Stimulated activated CD8-positive, alpha-beta memory T cell treated with anti-CD3 and anti-CD28 coated beads, Interleukin-4, amount 100 ng/mL, for 1 hour (primary cell): ENCODE data around the gene ZNF14.
"Not testable (repeated sequence)": the region's sequence is repeated elsewhere in the genome, so short reads cannot be mapped to it uniquely, and the experiment has no call there.

ENCODE experiments used
- DNase-seq, 2 donors: peaks; one replicate each; pipeline ENCODE4 v3.0.0-alpha.2; 2020; ENCODE audit warnings: low read depth in 2 of 2, low spot score in 1 of 2

The ZNF14 gene

DNA sequence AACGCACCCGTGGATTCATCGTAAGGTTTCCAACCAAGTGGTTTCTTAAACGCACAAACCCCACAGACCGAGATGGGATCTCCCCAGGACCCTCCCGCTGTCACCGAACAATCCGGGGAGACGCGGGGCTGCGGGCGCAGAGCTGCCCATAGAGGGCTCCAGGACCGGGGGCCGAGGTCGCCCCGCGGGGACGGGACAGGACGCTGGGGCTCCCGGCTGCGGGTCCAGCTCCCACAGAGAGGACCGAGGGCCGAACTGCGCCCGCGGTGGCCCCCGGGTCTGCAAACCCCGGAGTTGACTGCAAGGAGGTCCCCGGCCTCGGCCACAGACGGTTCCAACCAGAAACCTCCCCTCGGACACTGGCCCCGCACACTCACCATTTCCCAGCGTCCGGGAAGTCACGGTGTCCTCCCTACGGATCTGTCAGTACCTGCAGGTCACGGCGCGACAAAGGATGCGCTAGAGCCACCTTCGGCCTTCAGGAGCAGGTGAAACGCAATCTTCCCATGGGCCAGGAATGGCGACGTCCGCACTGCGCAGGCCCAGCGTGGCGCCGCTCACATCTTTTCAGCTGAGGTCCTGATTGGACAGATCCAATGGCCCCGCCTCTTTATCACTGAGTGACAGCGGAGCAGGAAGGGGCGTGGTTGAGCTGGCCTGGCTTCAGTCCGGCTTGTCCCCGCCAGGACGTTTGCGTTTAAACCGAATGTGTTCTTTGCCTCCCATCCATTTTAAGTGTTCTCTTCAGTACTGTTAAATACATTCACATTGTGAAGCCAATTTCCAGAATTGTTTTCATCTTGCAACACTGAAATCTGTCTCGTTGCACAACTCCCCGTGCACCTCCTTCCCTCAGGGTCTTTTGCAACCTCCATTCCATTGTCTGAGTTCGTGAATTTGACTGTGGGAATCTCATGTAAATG, at the start of gene ZNF14:
TSS of gene ZNF14 (minus strand) at position 534 of the 923 bp plus-strand sequence. CDS start at position 380, 154 bp downstream.
- peak; percentile 72 to 83 for DNase-seq

DNA sequence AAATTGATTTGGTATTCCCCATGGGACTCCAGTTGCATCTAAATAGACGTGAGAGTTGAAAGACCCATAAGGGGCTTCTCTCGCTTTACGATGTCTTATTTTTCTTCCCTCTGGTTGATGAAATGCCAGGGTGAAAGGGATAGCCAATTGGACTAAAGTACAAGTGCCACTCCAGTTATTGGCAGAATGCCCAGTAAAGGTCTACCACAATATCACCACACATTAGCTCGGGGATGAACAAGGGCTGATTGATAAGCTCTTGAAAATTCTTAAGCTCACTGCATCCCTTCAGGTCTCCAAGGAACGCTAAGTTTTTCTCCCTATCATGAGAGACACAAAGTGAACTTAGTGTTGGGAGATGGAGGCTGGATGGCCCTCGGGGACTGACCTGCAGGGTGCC, 48.9 kb upstream of the ZNF14 start:
- DNase-seq, result not testable (repeated sequence)

DNA sequence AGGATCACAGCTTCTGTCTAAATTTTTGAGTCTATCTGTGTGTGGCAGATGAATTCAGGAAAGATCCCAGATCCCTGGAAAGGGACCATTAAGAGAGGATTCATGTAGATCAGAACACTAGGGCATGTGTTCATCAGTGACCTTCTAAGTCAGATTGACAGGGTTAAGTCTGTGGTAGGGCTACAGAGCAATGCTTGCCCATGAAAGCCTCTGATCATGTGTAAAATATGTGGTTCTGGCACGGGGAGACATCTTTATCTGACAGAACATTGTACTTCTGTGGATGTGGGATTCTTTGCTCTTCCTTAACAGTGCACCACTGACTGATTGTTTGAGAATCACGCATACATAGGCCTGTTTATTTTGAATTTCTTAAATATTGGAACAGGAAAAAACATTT, 45.8 kb upstream of the ZNF14 start:
- no peak for DNase-seq

DNA sequence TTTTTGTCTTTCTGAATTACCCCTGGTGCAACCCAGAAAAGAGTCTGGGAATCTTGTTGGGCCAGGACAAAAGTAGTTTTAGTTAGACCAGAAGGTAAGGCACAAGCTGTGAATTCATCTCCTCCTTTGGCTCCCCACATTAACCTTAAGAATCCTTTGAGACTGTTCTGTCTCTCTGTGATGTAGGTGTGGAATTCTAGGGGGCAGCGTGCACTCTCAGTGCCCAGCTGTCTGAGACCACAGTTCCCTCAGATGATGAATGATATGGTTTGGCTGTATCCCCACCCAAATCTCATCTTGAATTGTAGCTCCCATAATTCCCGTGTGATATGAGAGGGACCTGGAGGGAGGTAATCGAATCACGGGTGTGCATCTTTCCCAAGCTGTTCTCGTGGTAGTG, 44.8 kb upstream of the ZNF14 start:
- no peak for DNase-seq

DNA sequence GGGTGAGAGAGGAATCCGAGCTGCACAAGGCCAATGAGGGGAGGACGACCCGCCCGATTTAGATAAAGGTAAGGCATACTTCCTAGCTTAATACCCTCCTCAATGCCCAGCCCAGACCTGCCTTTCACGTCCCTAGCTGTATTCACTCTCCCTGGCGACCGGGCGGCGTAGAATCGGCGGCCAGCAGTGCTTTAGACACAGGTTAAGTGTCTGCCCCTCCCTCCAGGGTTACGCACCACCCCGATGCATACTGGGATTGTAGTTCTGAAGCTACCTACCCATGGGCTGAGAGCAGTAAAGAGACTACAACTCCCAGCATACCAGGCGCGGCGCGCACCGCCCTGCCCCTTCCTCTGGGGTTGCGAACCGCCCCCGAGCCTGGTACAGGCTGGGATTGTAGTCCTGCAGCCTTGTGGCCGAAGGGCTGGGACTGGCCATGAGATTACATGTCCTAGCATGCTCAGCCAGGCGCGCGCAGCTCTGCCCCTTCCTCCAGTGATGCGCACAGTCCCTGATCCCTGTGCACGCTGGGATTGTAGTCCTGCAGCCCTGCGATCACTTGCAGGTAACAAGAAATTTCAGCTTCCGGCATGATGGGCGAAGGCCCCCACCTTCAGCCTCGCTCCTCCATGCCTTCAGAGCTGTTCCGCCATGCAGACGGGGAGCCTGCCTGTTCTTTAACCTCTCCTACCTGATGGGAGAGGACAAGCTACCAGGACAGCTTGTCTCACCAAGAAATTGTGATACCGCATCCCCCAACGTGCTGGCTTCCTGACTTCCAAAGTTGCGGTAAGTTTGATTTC, 43.5 kb upstream of the ZNF14 start:
- DNase-seq, result peak; percentile 71 to 84

DNA sequence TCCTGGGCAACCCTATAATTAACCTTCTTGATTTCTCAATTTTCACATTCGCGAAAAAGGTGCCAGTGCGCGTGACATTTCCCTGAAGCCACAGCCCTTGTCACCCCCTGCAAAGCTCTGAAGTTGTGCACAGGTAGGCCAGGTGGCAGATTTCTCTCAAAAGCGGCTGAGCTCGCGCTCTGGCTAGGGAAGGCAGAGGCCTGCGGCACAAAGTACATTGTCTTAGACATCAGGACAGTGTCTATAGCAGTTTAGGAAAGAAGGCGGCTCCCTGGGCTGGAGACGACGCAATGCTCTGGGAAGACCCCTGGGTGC, 42.9 kb upstream of the ZNF14 start:
- DNase-seq, result peak in 1 of 2 donors; percentile 3

DNA sequence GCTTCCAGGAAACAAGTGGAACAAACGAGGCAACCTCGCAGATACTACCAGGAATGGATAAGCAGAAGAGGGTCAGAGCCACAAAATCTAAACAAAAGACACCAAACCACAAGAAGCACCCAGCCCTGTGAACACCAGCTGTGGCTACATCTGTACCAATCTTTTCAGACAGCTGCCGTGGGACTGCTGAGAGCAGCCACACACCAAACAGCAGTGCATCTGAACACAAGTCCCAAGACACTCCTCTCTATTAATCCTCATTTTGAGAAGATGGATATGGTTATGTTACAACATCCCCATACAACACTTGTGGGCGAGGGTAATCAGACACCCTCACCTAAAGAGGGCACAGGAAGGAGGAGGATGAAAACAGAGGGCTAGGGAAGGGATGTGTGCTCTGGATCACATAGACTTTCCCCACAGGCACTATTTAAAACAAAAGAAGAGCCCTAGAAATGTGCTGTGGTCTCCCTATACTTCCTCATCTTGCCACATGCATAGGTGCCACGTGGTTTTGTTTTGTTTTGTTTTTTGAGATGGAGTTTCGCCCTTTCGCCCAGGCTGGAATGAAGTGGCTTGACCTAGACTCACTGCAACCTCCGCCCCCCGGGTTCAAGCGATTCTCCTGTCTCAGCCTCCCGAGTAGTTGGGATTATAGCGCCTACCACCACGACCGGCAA, 41.6 kb upstream of the ZNF14 start:
- no peak for DNase-seq

DNA sequence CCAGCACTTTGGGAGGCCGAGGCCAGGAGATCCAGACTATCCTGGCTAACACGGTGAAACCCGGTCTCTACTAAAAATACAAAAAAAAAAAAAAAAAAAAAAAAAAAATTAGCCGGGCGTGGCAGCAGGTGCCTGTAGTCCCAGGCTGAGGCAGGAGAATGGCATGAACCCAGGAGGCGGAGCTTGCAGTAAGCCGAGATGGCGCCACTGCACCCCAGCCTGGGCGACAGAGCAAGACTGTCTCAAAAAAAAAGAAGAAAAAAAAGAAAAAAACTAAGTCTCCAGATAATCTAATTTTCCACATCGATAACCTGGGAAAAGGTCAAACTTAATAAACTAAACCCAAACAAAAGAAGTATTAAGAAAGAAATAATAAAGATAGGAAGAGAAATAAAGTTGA, 39.1 kb upstream of the ZNF14 start:
- not testable (repeated sequence) for DNase-seq

DNA sequence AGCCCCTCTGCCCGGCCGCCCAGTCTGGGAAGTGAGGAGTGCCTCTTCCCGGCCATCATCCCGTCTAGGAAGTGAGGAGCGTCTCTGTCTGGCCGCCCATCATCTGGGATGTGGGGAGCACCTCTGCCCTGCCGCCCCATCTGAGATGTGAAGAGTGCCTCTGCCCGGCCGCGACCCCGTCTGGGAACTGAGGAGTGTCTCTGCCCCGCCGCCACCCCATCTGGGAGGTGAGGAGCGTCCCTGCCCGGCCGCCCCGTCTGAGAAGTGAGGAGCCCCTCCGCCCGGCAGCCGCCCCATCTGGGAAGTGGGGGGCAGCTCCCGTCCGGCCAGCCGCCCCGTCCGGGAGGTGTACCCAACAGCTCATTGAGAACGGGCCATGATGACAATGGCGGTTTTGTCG, 37.1 kb upstream of the ZNF14 start:
- DNase-seq, result not testable (repeated sequence)

DNA sequence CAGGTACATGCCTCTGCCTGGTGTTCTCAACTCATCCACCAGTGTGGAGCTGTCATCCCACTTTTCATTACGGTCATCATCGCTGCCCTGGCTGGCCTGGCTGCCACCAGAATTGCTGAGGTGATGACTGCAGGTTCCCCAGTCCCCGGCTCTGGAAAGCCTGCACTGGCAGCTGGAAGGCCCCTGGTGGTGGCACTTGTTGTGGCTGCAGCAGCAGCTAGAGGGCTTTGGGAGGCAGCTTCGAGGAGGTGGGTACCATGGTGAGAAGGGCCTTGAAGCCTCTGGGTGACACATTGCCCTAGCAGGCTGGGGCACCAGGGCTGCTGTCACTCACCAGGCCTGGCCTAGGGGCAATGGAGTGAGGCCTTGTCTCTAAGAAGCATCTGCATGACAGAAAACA, 25.3 kb upstream of the ZNF14 start:
- DNase-seq, result no peak

DNA sequence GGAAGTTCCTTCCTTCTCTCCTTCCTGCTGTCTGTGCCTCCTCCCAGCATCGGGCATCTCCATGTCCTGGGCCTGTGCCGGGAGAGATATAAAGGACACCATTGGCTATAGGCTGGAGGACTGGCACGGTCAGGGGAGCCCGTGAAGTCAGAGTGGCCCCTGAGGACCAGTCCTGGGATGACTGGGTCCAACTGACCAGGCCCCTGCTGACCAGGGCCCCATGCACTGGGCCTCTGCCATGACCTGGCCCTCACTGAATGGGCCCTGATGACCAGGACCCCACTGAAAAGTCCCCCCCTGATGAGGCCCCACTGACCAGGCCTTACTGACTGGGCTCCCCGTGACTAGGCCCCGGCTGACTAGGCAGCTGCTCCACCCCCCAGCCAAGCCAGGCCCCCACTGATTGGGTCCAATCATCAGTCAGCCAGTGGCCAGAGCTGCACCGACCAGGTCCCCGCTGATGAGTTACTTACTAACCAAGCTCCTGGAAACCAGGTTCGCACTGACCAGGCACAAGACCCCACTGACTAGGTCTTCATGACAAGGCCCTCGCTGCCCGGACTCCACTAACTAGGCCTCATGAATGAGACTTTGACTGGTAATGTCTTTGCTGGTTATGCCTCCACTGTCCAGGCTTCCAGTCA, 20.0 kb upstream of the ZNF14 start:
- no peak for DNase-seq

DNA sequence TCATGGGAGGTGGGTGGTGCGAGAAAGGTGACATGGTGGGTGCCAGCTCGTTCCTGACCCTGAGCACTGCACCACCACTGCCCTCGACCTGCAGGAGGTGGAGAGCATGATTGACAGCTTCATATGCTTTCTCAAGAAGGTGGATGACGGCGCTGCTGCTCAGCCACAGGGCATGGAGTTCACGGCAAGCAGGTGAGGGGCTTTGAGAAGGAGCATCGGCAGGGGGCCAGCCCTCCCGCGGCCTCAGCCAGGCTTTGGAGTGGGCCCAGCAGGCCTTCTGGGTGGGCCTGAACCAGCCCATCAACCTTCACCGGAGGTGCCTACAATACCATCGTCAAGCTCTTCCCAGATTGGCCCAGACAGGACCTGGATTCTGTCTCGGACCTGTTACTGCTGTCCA, 18.9 kb upstream of the ZNF14 start:
- DNase-seq, result no peak

DNA sequence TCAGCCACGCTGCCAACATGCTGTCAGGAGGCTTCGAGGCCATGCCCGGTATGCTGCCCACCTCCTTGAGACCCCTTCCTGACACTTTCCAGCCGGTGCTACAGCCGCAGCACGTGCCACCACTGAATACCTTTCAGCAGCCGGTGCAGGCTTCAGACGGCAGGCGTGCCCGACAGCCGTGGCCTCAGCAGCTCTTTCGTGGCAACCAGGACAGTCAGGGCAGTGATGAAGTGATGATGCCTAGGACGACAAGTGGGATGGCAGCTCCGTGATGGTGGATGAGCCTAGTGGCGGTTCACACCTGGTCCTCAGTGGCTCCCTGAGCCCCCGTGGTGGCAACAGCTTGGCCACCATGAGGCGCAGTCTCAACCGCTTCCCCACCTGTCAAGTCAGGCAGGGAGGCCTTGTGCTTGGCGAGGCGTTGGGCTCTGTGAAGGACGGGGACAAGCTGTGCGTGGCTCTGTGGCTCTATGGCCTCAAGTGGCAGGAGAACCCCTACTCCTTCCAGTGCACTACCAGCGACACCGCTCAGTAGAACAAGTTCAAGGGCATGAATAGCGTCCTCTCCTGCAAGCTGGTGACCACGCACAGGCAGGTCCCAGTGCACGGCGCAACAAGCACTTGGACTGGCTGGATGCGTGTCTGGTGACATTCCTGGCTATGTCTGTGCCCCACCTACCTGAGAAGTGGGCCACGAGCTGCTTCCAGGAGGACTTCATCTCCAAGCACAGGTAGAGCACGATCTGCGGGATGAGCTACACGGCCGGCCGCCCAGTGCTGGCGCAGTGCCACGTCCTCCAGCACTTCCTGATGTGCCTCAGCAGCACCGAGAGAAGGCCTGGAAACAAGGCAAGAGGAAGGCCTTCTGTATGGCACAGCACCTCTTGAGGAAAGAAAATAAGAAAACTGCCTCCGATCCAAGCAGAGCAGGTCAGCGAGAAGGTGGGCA, 18.2 kb upstream of the ZNF14 start:
- DNase-seq, result no peak

DNA sequence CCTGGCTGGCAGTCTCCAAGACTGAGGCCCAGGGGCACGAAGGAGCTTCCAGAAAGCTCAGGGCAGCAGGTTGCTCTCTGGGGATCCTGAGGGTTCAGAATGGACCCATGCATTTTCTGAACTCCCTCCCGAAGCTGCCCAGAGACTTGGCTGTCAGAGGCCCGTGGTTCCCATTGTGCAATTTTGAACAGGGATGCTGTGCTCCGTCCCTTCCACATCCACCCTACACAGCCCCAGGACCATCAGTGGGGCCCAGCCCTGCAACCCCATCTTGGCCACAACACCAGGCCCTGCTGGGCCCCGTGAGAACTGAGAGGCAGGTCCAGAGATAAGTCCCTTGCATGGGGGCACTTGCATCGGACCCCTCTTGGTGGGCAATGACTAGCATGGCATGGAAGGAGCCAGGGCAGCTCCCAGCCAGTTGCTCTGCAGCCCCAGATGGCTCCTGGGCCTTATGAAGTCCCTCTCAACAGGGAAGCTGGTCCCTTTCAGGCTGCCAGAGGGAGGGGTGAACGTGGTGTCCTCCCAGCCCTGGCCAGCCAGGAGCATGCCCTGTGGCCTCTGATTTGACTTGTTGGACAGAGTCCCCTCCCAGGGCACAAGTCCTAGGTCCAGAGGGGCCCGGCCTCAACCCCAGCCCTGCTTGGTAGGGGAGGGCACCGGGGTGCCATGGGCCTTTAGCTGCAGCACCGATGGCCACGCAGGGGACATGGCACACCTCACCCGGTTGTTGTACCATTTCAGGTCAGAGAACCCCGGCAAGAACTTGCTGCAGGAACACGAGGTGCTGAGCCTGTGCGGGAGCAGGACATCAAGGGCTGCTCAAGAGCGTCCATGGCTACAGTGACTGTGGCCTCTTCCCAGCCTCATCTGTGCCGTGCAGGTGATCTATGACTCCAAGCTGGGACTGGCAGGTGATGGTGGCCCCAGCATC, 17.3 kb upstream of the ZNF14 start:
- DNase-seq, result no peak

DNA sequence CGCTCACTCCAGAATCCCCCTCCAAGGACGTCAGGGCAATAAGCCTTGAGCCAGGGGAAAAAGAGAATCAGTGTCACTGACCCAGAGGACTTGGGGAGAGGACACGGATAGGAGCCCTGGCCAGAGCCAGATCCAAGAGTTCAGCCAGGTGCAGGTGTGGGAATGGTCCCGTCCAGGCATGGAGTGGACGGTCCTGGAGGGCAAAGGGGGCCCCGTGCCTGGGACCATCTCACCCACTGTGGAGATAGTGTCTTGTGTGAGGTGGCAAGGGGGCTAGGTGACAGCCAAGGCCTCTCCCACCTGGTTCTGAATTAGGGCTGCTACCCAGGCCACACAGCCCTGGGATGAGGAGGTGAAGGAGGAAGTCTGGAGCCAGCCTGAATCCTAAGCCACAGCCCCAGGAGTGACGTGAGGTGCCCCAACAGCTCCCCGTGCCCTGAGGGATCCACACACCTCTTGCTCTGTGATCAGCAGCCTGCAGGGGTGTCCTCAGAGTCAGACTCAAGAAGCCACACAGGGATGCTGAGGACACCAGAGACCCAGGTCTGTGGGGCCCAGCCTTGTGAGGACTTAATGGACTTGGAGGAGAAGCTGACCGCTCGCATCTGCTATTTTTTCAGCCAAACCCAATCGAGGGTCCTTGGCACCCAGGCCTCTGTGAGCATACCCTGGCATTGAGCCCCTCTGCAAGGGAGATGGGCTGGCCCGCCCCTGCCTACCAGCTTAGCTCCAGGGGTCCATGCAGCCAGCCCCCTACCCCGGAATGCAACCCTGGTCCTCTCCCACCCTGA, 16.4 kb upstream of the ZNF14 start:
- no peak for DNase-seq

DNA sequence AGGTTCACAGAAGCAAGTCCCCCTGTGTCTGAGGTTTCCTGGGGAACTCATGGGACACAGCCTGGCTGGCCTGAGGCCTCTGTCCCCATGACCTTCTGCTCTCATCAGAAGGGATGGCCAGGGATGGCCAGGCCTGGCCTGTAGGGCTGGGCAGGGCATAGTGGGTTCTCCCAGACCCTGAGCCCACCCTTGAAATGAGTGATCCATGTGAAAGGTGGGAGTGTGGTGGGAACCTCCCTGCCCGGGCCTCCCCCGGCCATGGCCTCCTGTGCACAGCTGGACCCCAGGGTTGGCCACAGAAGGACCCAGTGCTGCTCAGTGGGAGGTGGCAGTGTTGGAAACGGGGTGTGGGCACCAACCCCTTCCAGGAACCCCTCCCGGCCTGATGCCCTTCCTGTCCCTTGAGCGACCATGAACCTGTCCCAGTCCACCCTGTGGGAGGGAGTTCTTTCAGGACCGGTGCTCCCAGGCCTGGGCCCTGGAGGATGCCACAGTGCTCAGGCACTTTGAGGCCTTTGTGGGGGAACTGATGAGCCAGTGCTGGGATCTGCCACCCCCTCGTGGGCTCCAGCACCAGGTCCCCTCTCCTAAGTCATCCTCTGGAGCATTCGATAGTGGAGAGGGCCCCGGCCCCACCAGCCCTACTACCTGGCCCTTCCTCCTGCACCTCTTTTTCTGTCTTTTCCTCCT, 15.5 kb upstream of the ZNF14 start:
- DNase-seq, result no peak

DNA sequence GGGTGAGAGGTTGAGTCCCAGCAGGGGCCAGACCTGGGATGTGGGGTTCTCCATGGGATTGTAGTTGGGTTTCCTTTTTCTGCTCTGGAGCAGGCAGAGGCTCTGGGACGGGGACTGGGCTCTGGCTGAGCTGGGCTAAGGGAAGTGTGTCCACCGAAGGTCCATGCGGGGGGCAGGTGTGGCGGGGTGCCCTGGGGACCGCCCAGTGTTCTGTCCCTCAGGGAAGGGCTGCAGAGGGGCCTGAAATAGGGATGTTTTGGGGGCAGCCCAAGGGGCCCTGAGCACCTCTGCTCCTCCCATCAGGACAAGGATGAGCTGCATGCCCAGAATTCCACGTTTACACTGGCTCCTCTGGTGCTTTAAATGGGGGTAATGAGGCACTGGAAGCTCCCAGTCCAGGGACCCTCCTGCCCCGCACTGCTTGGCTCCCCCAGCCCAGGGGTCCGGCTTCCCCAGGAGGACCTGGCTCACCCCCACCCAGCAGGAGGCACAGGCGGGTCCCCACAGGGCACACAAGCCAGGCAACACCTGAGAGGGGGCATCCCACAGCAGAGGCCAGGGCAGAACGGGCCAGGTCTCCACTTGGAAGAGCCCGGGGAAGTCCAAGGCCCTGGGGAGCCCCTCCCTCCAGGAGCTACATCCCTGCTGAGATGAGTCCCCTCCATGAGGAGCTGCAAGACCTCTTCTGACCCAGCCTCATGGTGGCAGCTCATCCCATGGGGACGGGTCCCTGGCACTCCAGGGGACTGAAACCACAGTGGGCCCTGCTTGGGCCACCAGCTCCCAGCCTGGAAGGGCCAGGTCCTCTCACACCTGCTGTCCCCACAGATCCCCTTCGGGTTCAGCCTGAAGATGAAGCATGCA, 14.7 kb upstream of the ZNF14 start:
- DNase-seq, result no peak
